Ascending aorta (tissue), 2 donors: Measurements from ENCODE around the gene PACRG. TPM values are rescaled to one million over a fixed set of nuclear protein-coding genes. Genes with fewer than 3 reads are reported as not detected.

Source experiments
- DNase-seq, 2 donors: peaks; one replicate each; pipeline ENCODE4 v3.0.0-alpha.2; 2019; ENCODE audit warnings: low spot score in 2 of 2
- H3K27ac ChIP-seq, 2 donors: fragments of 200-600 bp; sonication (generic); one replicate each; pipeline ENCODE4 v1.5.1; 2016 to 2017; ENCODE audit warnings: mild to moderate bottlenecking in 1 of 2
- H3K27me3 ChIP-seq: fragments of 200-600 bp; sonication (generic); one replicate; pipeline ENCODE4 v1.5.1; 2017
- H3K36me3 ChIP-seq, 2 donors: fragments of 200-600 bp; sonication (generic); one replicate each; pipeline ENCODE4 v1.5.1; 2016
- H3K4me1 ChIP-seq, 2 donors: fragments of 200-600 bp; sonication (generic); one replicate each; pipeline ENCODE4 v1.5.1; 2016 to 2017; ENCODE audit warnings: mild to moderate bottlenecking in 1 of 2
- H3K4me3 ChIP-seq, 2 donors: fragments of 200-600 bp; sonication (generic); one replicate each; pipeline ENCODE4 v1.5.1; 2016 to 2017; ENCODE audit warnings: mild to moderate bottlenecking in 1 of 2
- H3K9me3 ChIP-seq, 2 donors: fragments of 200-600 bp; sonication (generic); one replicate each; pipeline ENCODE4 v1.5.1; 2016
- CTCF ChIP-seq, 3 experiments: fragments of 200-600 bp in 2 of 3; fragments of 450-650 bp in 1 of 3; sonication (generic) in 2 of 3; IDR thresholded peaks; one replicate each; pipeline ENCODE4 v1.5.1; 2016 to 2019; ENCODE audit warnings: antibody characterized with exemption in 3 of 3, mild to moderate bottlenecking in 1 of 3, moderate library complexity in 1 of 3
- intact Hi-C: fragments of 100-400 bp; cut with DNase I; formaldehyde crosslinking; loops from one replicate; pipeline ENCODE4 v1.15.1; 2023
- total RNA-seq: library from RNA; depleted of rRNA; stranded (reverse); fragments of >200 nt; gene quantifications from one replicate; pipeline ENCODE4 v1.1.0, GENCODE V29; 2016

Gene PACRG
- total RNA-seq, 1 donor from 2014 or later, result not detected

GRCh38 chr6:162833776-162834175 lies 106.0 kb downstream of the PACRG start:
- TF ChIP-seq CTCF (IDR thresholded peaks at IDR 0.05), result no peak
- no peaks in the 10 kb centered on the region for H3K27me3 ChIP-seq
- H3K36me3 ChIP-seq, result no peaks in the 10 kb centered on the region
- H3K4me1 ChIP-seq, result no peaks in the 10 kb centered on the region
- H3K4me3 ChIP-seq, result no peak overlapping the region
- intact Hi-C loops, result no loop called here
- DNase-seq, result no peak
- no peak overlapping the region for H3K27ac ChIP-seq
- H3K9me3 ChIP-seq, result peaks cover 0 to 4% of the 10 kb centered on the region in 2 donors

DNA sequence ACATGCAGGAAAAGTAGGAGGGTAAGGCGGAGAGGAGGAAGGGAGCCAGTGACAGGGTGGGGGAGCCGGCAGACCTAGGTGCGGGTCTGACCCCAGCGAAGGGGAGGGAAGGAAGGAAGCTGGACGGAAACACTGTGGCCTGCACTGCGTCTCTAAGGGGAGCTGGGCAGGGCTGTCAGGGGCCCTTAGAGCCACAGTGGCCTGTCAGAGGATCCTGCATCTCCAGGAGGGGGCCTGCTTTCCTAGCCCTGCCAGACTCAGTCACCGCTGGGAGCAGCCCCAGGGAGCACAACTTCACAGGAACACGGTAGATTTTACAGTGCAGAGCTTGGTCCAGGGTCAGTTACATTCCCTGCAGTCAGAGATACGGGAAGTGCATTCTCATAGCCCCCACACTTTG lies 118.2 kb downstream of the PACRG start:
- Histone ChIP-seq H3K4me3 (no peak overlapping the region), H3K9me3 (no peaks in the 10 kb centered on the region), H3K36me3 (no peaks in the 10 kb centered on the region), H3K27ac (no peak overlapping the region), H3K27me3 (no peaks in the 10 kb centered on the region), H3K4me1 (no peaks in the 10 kb centered on the region)
- intact Hi-C loops, result no loop called here
- no peak for TF ChIP-seq CTCF (IDR thresholded peaks at IDR 0.05)
- DNase-seq, result no peak

DNA sequence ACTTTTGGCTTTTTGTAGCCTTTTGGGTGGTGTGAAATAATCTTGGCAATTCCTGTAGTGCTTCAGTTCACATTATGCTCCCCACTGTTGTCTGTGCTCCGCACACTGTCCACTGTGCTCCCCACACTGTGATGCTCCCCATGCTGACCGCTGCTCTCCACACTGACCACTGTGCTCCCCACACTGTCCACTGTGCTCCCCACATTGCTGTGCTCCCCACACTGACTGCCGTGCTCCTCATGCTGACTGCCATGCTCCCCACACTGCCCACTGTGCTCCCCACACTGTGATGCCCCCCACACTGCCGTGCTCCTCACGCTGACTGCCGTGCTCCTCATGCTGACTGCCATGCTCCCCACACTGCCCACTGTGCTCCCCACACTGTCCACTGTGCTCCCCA lies 118.9 kb downstream of the PACRG start:
- no peak for TF ChIP-seq CTCF (IDR thresholded peaks at IDR 0.05)
- Histone ChIP-seq H3K9me3 (no peaks in the 10 kb centered on the region), H3K27me3 (no peaks in the 10 kb centered on the region), H3K27ac (no peak overlapping the region), H3K4me1 (no peaks in the 10 kb centered on the region), H3K4me3 (no peak overlapping the region), H3K36me3 (no peaks in the 10 kb centered on the region)
- intact Hi-C loops, result no loop called here
- no peak for DNase-seq

GRCh38 chr6:162849269-162849668 lies 121.5 kb downstream of the PACRG start:
- intact Hi-C loops, result no loop called here
- no peaks in the 10 kb centered on the region for H3K9me3 ChIP-seq
- no peaks in the 10 kb centered on the region for H3K4me1 ChIP-seq
- no peak overlapping the region for H3K4me3 ChIP-seq
- no peak for DNase-seq
- H3K27ac ChIP-seq, result no peak overlapping the region
- H3K27me3 ChIP-seq, result no peaks in the 10 kb centered on the region
- TF ChIP-seq CTCF (IDR thresholded peaks at IDR 0.05), result no peak
- H3K36me3 ChIP-seq, result no peaks in the 10 kb centered on the region

DNA sequence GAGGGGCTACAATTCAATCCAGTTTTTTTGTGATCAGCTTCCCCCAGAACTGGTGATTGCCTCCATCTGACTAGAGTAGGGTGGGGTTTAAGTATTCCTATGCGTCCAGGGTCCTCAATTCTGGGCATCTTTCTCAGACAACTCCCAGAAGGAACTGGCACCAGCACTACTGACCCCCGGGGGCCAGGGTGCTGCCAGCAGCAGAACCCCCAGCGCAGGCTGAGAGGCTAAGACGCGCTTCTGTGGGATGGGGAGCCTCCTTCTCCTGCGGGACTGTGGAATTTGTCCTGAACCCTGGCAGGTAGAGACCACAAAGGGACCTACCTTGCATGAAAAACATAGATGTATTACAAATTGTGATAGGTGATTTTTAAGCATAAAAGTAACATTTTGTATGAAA lies 124.4 kb downstream of the PACRG start:
- intact Hi-C loops, result no loop called here
- no peak overlapping the region for H3K27ac ChIP-seq
- H3K27me3 ChIP-seq, result no peaks in the 10 kb centered on the region
- H3K36me3 ChIP-seq, result no peaks in the 10 kb centered on the region
- TF ChIP-seq CTCF (IDR thresholded peaks at IDR 0.05), result no peak
- no peak for DNase-seq
- H3K9me3 ChIP-seq, result no peaks in the 10 kb centered on the region
- no peak overlapping the region for H3K4me3 ChIP-seq
- no peaks in the 10 kb centered on the region for H3K4me1 ChIP-seq

DNA sequence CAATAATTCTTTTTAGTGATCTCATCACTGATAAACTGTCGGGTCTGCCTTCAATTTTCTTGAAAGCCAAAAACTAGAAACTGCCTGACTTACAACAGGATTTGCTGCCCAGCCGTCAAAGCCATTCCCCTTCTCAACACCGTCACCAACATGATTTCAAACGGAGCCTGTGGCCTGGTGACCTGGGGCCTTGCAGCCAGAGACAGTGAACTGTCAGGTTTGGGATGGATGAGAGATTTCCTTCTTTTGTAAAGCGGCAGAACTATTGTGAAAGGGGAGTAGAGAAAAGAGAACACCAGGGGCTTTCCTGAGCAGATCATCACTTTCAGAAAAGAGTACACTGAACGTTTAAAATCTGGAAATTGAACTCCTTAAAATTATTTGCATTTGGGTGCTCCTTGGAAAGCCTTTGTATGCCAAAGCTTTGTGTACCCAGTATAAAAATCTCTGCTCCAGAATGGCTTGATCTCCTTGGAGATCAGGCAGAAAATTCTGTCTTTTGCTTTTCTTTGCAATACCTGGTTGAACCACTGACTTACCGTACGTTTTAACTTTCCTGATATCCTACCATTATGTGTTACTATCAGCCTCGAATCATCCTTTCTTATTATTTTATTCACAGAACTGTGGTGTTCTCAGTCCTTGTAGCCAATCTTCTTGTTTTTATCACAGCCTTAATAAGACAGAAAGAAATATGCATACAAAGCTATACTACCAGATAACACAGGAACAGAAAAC lies 125.2 kb downstream of the PACRG start:
- Histone ChIP-seq H3K27me3 (no peaks in the 10 kb centered on the region), H3K4me3 (no peak overlapping the region), H3K27ac (no peak overlapping the region), H3K4me1 (no peaks in the 10 kb centered on the region), H3K36me3 (no peaks in the 10 kb centered on the region), H3K9me3 (no peaks in the 10 kb centered on the region)
- TF ChIP-seq CTCF (IDR thresholded peaks at IDR 0.05), result no peak
- DNase-seq, result no peak
- intact Hi-C loops, result no loop called here
